Upper lobe of left lung (tissue), 6 donors: ENCODE data around the gene RAP1A. TPM values are rescaled to one million over a fixed set of nuclear protein-coding genes. Genes with fewer than 3 reads are reported as not detected.

Source experiments
- ATAC-seq, 2 donors: fragments of 200-7000 bp; cut with Tn5 transposase; one replicate each; pipeline ENCODE4 v1.9.1; 2022; ENCODE audit warnings: mild to moderate bottlenecking in 2 of 2, moderate library complexity in 2 of 2; ENCODE audit not compliant: low FRiP score in 2 of 2
- DNase-seq, 2 donors: peaks; one replicate each; pipeline ENCODE4 v3.0.0-alpha.2; 2019 to 2020
- H3K27ac ChIP-seq, 4 donors: fragments of 200-600 bp; sonication (generic); one replicate each; pipeline ENCODE4 v1.5.1; 2016 to 2019
- H3K27me3 ChIP-seq, 4 donors: fragments of 200-600 bp; sonication (generic); one replicate each; pipeline ENCODE4 v1.5.1; 2017 to 2019
- H3K36me3 ChIP-seq, 4 donors: fragments of 200-600 bp; sonication (generic); one replicate each; pipeline ENCODE4 v1.5.1; 2016 to 2019
- H3K4me1 ChIP-seq, 4 donors: fragments of 200-600 bp; sonication (generic); one replicate each; pipeline ENCODE4 v1.5.1; 2018 to 2019
- H3K4me3 ChIP-seq, 4 donors: fragments of 200-600 bp; sonication (generic); one replicate each; pipeline ENCODE4 v1.5.1; 2017 to 2019; ENCODE audit warnings: mild to moderate bottlenecking in 2 of 4, moderate library complexity in 1 of 4
- H3K9me3 ChIP-seq, 4 donors: fragments of 200-600 bp; sonication (generic); one replicate each; pipeline ENCODE4 v1.5.1; 2018 to 2019
- CTCF ChIP-seq, 6 experiments: fragments of 450-650 bp in 4 of 6; fragments of 200-600 bp in 2 of 6; sonication (generic) in 2 of 6; IDR thresholded peaks; one replicate each; pipeline ENCODE4 v1.5.1; 2016 to 2019; ENCODE audit warnings: antibody characterized with exemption in 6 of 6
- EP300 ChIP-seq, 4 donors: sonication (generic); formaldehyde crosslinking; IDR thresholded peaks; one replicate each; pipeline ENCODE4 v1.5.1; 2017; ENCODE audit warnings: antibody characterized with exemption in 4 of 4, control low read depth in 2 of 4
- POLR2A ChIP-seq, 4 donors: fragments of 450-650 bp; IDR thresholded peaks; one replicate each; pipeline ENCODE4 v1.5.1; 2016 to 2017; ENCODE audit warnings: antibody characterized with exemption in 4 of 4, mild to moderate bottlenecking in 2 of 4
- POLR2AphosphoS5 ChIP-seq, 2 donors: sonication (generic); formaldehyde crosslinking; IDR thresholded peaks; one replicate each; pipeline ENCODE4 v1.5.1; 2017; ENCODE audit warnings: antibody characterized with exemption in 2 of 2
- WGBS, 2 donors: methylation state at CpG; one replicate each; pipeline ENCODE4 v1.1.5; 2017 to 2018; 5-methylcytosine and 5-hydroxymethylcytosine counted together
- total RNA-seq, 6 donors: library from RNA; depleted of rRNA in 4 of 6; stranded (reverse); fragments of >200 nt in 4 of 6; gene quantifications; one replicate each; pipeline versions ENCODE4 v1.1.0 to v1.2.1, GENCODE V29; 2016 to 2021
- donor health status: DM: no; HTN: no; CAD: no; lungs with moderate emphysema.
- donor health status: DM: no; HTN: yes; CAD: no; lungs with severe emphysema.

RAP1A gene
- total RNA-seq, 6 donors from 2014 or later = 16.8 to 115 (median 82.6) TPM

DNA sequence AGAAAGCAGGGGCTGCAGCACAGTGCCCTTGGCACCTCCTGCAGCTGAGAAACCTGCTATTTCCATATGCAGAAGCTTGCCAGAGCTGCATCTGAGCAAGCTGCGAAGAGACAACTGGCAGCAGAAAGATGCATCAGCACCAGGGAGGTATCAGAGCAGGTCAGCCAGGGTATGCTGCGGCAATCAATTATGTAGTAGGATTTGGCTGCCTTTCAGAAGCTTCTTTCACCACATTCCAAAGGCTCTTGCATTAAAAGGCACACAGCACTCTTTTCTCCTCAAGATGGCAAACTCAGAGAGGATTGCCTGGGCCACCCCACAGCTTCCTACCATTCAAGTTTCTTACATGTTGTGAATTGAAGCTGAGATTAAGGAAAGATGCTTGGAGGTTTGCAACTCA lies 47.6 kb upstream of the RAP1A start:
- peaks cover 9 to 19% (median 13%) of the 10 kb centered on the region in 4 donors for H3K4me1 ChIP-seq
- H3K36me3 ChIP-seq = no peaks in the 10 kb centered on the region
- TF ChIP-seq EP300 (IDR thresholded peaks at IDR 0.05) (no peak), POLR2A (IDR thresholded peaks at IDR 0.05) (no peak), CTCF (IDR thresholded peaks at IDR 0.05) (no peak), POLR2AphosphoS5 (IDR thresholded peaks at IDR 0.05) (no peak)
- WGBS, 2 donors = 58 to 79% methylated on average over 2 of the region's 2 CpGs
- H3K27me3 ChIP-seq = no peaks in the 10 kb centered on the region
- H3K27ac ChIP-seq = no peak overlapping the region
- ATAC-seq = peak in 1 of 2 donors; percentile 65
- no peak for DNase-seq
- H3K9me3 ChIP-seq = no peaks in the 10 kb centered on the region
- no peak overlapping the region for H3K4me3 ChIP-seq

DNA sequence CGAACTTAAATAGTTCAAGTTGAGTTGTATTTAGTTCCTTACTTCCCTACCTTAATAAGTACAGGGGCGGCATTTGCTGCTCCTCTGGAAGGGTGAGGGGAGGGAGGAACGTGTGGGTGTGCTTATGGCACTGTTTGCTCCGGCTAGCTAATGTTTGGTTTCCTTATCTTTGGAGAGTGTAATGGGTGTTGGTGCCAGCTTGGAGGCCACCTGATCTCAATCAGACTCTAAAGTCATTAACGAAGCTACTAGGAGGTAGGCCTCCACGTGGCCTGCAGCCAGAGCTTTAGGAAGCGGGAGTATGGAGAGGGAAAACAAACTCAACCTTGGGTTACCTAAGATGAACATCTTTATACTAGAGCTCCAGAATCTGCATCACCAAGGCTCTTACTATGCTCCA lies 43.0 kb upstream of the RAP1A start:
- TF ChIP-seq POLR2AphosphoS5 (IDR thresholded peaks at IDR 0.05) (no peak), EP300 (IDR thresholded peaks at IDR 0.05) (no peak), CTCF (IDR thresholded peaks at IDR 0.05) (no peak), POLR2A (IDR thresholded peaks at IDR 0.05) (no peak)
- Histone ChIP-seq H3K4me1 (peaks cover 7 to 18% (median 9%) of the 10 kb centered on the region in 4 donors), H3K36me3 (no peaks in the 10 kb centered on the region), H3K9me3 (no peaks in the 10 kb centered on the region), H3K27me3 (no peaks in the 10 kb centered on the region), H3K27ac (peak overlapping the region in 1 of 4 donors; percentile 41), H3K4me3 (no peak overlapping the region)
- DNase-seq = peak in 1 of 2 donors; percentile 87
- peak; percentile 65 to 92 for ATAC-seq
- 43 to 61% methylated on average over 7 of the region's 7 CpGs for WGBS, 2 donors

- Histone ChIP-seq H3K36me3 (no peaks in the 10 kb centered on the region), H3K27ac (no peak overlapping the region), H3K4me3 (no peak overlapping the region), H3K9me3 (no peaks in the 10 kb centered on the region), H3K27me3 (no peaks in the 10 kb centered on the region), H3K4me1 (peaks cover 4 to 15% (median 5%) of the 10 kb centered on the region in 4 donors)
- ATAC-seq (no peak), DNase-seq (no peak)
- WGBS, 2 donors = 71 to 85% methylated on average over 2 of the region's 2 CpGs
- TF ChIP-seq POLR2A (IDR thresholded peaks at IDR 0.05) = no peak
- no peak for TF ChIP-seq POLR2AphosphoS5 (IDR thresholded peaks at IDR 0.05)
- TF ChIP-seq CTCF (IDR thresholded peaks at IDR 0.05) = no peak
- TF ChIP-seq EP300 (IDR thresholded peaks at IDR 0.05) = no peak
Measured at GRCh38 chr1:111577814-111578213, 41.8 kb upstream of the RAP1A start.

DNA sequence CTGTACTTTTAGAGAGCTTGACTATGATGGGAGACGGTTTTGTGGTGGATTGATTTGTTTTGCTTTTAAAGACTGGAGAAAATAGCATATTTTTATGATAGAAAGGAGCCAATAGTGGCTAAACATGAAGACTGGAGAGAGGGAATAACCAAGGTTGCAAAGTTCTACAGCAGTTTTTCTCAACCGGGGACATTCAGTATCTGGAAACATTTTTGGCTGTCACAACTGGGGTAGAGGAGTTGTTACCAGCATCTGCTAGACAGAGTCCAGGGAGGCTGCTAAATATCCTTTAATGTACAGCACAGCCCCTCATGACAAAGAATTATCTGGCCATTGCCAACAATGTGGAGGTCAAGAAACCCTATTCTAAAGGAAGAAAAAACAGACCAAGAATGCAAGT lies 38.4 kb upstream of the RAP1A start:
- 82 to 87% methylated on average over 2 of the region's 2 CpGs for WGBS, 2 donors
- Histone ChIP-seq H3K27me3 (no peaks in the 10 kb centered on the region), H3K36me3 (no peaks in the 10 kb centered on the region), H3K9me3 (no peaks in the 10 kb centered on the region), H3K4me3 (no peak overlapping the region), H3K27ac (no peak overlapping the region), H3K4me1 (peaks cover 7 to 12% (median 8%) of the 10 kb centered on the region in 4 donors)
- TF ChIP-seq EP300 (IDR thresholded peaks at IDR 0.05) (no peak), CTCF (IDR thresholded peaks at IDR 0.05) (no peak), POLR2A (IDR thresholded peaks at IDR 0.05) (no peak), POLR2AphosphoS5 (IDR thresholded peaks at IDR 0.05) (no peak)
- no peak for DNase-seq
- no peak for ATAC-seq

- H3K9me3 ChIP-seq = no peaks in the 10 kb centered on the region
- no peak for TF ChIP-seq POLR2AphosphoS5 (IDR thresholded peaks at IDR 0.05)
- no peak for TF ChIP-seq EP300 (IDR thresholded peaks at IDR 0.05)
- TF ChIP-seq POLR2A (IDR thresholded peaks at IDR 0.05) = no peak
- TF ChIP-seq CTCF (IDR thresholded peaks at IDR 0.05) = no peak
- 67 to 93% methylated on average over 1 of the region's 1 CpG for WGBS, 2 donors
- H3K4me3 ChIP-seq = no peak overlapping the region
- no peaks in the 10 kb centered on the region for H3K27me3 ChIP-seq
- no peaks in the 10 kb centered on the region for H3K36me3 ChIP-seq
- no peak for DNase-seq
- H3K4me1 ChIP-seq = peaks cover 7 to 9% (median 8%) of the 10 kb centered on the region in 4 donors
- no peak overlapping the region for H3K27ac ChIP-seq
- ATAC-seq = no peak
Measured at GRCh38 chr1:111582016-111582415, 37.6 kb upstream of the RAP1A start.
